Kidney (tissue), 14 donors: Measurements from ENCODE around the gene SPTB. TPM values are rescaled to one million over a fixed set of nuclear protein-coding genes. Genes with fewer than 3 reads are reported as not detected.

ENCODE experiments used
- DNase-seq, 5 donors: peaks; one replicate each; pipeline ENCODE4 v3.0.0-alpha.2; 2013 to 2020
- FAIRE-seq: peaks from 2 replicates; lab custom pipeline; 2012; peaks lifted over from hg19 to GRCh38; lab: Jason Lieb, UNC
- H3K27ac ChIP-seq, 2 donors: one replicate each; pipeline ENCODE4 v1.7.0; 2013; ENCODE audit warnings: low read depth in 2 of 2, low read length in 2 of 2, inconsistent platforms in 1 of 2
- H3K27me3 ChIP-seq: one replicate; pipeline ENCODE4 v1.7.1; 2013; ENCODE audit warnings: low read length, inconsistent platforms; ENCODE audit not compliant: control insufficient read depth, insufficient read depth
- H3K36me3 ChIP-seq, 3 donors: one replicate each; pipeline versions ENCODE4 v1.7.0 to v1.7.1; 2013; ENCODE audit warnings: low read length in 3 of 3, control low read depth in 1 of 3, inconsistent platforms in 1 of 3; ENCODE audit not compliant: insufficient read depth in 3 of 3, control insufficient read depth in 2 of 3
- H3K4me1 ChIP-seq, 3 donors: one replicate each; pipeline versions ENCODE4 v1.7.0 to v1.7.1; 2013; ENCODE audit warnings: low read length in 3 of 3, inconsistent platforms in 1 of 3, low read depth in 1 of 3; ENCODE audit not compliant: control insufficient read depth in 2 of 3, insufficient read depth in 2 of 3
- H3K4me3 ChIP-seq, 3 donors: one replicate each; pipeline versions ENCODE4 v1.7.0 to v1.8.1; 2013; ENCODE audit warnings: low read length in 3 of 3, control low read depth in 1 of 3, inconsistent platforms in 1 of 3
- H3K9ac ChIP-seq, 3 donors: one replicate each; pipeline versions ENCODE4 v1.7.0 to v1.7.1; 2013; ENCODE audit warnings: low read length in 3 of 3, control low read depth in 1 of 3, inconsistent platforms in 1 of 3
- H3K9me3 ChIP-seq, 3 donors: one replicate each; pipeline versions ENCODE4 v1.7.0 to v1.7.1; 2013; ENCODE audit warnings: low read length in 3 of 3, control low read depth in 1 of 3, inconsistent platforms in 1 of 3; ENCODE audit not compliant: control insufficient read depth in 2 of 3, insufficient read depth in 1 of 3
- intact Hi-C: fragments of 100-400 bp; cut with DNase I; formaldehyde crosslinking; loops from one replicate; pipeline ENCODE4 v1.11.1; 2022
- polyA plus RNA-seq: library from polyadenylated mRNA; stranded (reverse); fragments of 350-450 nt; fragmentation: Illumina TruSeq; extraction: RNeasy Lipid Tissue Mini Kit (QIAGEN cat#74804); gene quantifications from one replicate; pipeline ENCODE4 v1.2.3, GENCODE V29; 2014; ENCODE audit warnings: low read depth, low replicate concordance; ENCODE audit not compliant: insufficient read depth
- total RNA-seq: library from RNA; stranded (reverse); fragmentation: NEBNext Ultra II Directional; extraction: Animal tissue kit (Norgen Biotek cat#: 25700); gene quantifications from one replicate; pipeline ENCODE4 v1.2.1, GENCODE V29; 2021
- TF ChIP-seq, protein P1 (sequence below): IDR thresholded peaks from 3 replicates; pipeline ENCODE4 v1.5.1; 2012; ENCODE audit warnings: mild to moderate bottlenecking, moderate library complexity, borderline replicate concordance; ENCODE audit not compliant: insufficient read depth; ENCODE audit errors: extremely low read depth
- donor health status: control.
- donor health status: control.
- donor health status: control.
- donor health status: control.
- donor health status: control.
- donor health status: DM: yes; HTN: yes; CAD: no.
- donor health status: Normal renal cell carcinoma (clear cell type).

SPTB gene
- total and polyA plus RNA-seq, 2 donors from 2014 or later = 1.7 to 2.2 TPM

- DNase-seq = no peak
- Histone ChIP-seq H3K9me3 (no peaks in the 10 kb centered on the region), H3K4me3 (no peak overlapping the region), H3K36me3 (no peaks in the 10 kb centered on the region), H3K27ac (no peak overlapping the region), H3K4me1 (no peaks in the 10 kb centered on the region), H3K27me3 (no peaks in the 10 kb centered on the region), H3K9ac (no peak overlapping the region)
- intact Hi-C loops = no loop called here
- TF ChIP-seq, protein P1, sequence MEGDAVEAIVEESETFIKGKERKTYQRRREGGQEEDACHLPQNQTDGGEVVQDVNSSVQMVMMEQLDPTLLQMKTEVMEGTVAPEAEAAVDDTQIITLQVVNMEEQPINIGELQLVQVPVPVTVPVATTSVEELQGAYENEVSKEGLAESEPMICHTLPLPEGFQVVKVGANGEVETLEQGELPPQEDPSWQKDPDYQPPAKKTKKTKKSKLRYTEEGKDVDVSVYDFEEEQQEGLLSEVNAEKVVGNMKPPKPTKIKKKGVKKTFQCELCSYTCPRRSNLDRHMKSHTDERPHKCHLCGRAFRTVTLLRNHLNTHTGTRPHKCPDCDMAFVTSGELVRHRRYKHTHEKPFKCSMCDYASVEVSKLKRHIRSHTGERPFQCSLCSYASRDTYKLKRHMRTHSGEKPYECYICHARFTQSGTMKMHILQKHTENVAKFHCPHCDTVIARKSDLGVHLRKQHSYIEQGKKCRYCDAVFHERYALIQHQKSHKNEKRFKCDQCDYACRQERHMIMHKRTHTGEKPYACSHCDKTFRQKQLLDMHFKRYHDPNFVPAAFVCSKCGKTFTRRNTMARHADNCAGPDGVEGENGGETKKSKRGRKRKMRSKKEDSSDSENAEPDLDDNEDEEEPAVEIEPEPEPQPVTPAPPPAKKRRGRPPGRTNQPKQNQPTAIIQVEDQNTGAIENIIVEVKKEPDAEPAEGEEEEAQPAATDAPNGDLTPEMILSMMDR = no peak
- no peak for FAIRE-seq
Measured at GRCh38 chr14:64811676-64812075, 68.0 kb downstream of the SPTB start.

DNA sequence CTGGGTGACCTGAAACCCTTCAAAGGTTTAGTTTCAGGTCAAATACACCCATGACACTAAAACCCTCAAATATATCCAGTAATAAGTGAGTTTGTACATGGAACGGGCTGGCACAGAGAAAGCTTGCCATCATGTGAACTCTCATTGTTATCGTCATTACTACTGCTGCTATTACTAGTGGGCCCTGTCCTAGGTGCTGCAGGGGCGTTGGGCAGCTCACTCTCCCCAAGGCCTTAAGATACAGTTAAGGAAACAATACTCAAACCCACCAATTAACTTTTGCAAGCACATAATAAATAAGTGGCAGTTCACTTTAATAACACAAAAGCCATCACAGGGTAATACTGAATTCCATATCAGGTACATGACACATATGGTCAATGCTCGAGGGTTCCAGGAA, 71.3 kb downstream of the SPTB start:
- no peaks in the 10 kb centered on the region for H3K27me3 ChIP-seq
- no peak overlapping the region for H3K4me3 ChIP-seq
- no peaks in the 10 kb centered on the region for H3K36me3 ChIP-seq
- TF ChIP-seq, protein P1 = no peak
- intact Hi-C loops = no loop called here
- no peak for FAIRE-seq
- H3K9ac ChIP-seq = no peak overlapping the region
- H3K4me1 ChIP-seq = no peaks in the 10 kb centered on the region
- H3K27ac ChIP-seq = no peak overlapping the region
- no peaks in the 10 kb centered on the region for H3K9me3 ChIP-seq
- DNase-seq = no peak

- no peaks in the 10 kb centered on the region for H3K36me3 ChIP-seq
- H3K4me3 ChIP-seq = no peak overlapping the region
- TF ChIP-seq, protein P1 = no peak
- no peaks in the 10 kb centered on the region for H3K9me3 ChIP-seq
- DNase-seq (no peak), FAIRE-seq (no peak)
- H3K27ac ChIP-seq = no peak overlapping the region
- H3K4me1 ChIP-seq = no peaks in the 10 kb centered on the region
- H3K27me3 ChIP-seq = no peaks in the 10 kb centered on the region
- intact Hi-C loops = no loop called here
- no peak overlapping the region for H3K9ac ChIP-seq
Measured at GRCh38 chr14:64807551-64807950, 72.2 kb downstream of the SPTB start.

DNA sequence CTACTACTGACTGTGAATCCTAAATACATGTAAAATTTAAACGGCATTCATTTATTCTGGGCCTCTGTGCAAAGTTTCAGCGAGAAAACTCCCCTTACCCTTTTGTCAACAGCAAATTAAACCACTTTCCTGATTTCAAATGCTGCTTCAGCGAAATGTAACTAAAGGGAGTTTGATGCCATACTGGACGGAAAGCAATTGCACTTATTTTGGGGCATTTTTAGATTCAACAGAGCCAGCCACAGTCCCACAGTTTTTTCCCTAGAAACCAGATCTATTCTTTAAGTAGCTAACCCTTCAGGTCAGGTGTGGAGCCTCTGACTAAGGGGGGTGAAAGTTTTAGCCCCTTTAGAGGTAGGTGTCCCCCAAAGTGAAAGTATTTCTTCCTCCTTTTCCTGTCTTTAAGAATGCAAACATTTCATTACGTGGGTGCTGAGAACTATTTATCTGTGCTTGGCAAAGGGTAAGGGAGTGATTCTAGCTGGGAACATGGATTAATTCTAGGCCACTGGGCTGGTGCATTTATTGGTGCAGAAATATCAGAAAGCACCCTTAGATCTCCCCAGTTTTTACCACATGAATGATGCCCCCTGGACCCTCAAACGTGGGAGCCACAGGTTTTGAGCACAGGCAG, 72.7 kb downstream of the SPTB start:
- TF ChIP-seq, protein P1 = no peak
- no peak for DNase-seq
- Histone ChIP-seq H3K9ac (no peak overlapping the region), H3K36me3 (no peaks in the 10 kb centered on the region), H3K27ac (no peak overlapping the region), H3K4me1 (no peaks in the 10 kb centered on the region), H3K27me3 (no peaks in the 10 kb centered on the region), H3K9me3 (no peaks in the 10 kb centered on the region), H3K4me3 (no peak overlapping the region)
- intact Hi-C loops = no loop called here
- FAIRE-seq = no peak
